Stimulated activated CD8-positive, alpha-beta memory T cell treated with anti-CD3 and anti-CD28 coated beads, Interleukin-12 subunit alpha, Interleukin-12 subunit beta, amount 100 ng/mL, for 24 hours (primary cell): ENCODE measurements around the gene TMPRSS11F.

Experiments
- DNase-seq: peaks from one replicate; pipeline ENCODE4 v3.0.0-alpha.2; 2020; ENCODE audit errors: extremely low read depth

TMPRSS11F gene

GRCh38 chr4:68077737-68078136, 51.9 kb downstream of the TMPRSS11F start:
- no peak for DNase-seq

GRCh38 chr4:68077301-68077700, 52.4 kb downstream of the TMPRSS11F start:
- DNase-seq, result no peak

GRCh38 chr4:68076194-68076593, 53.5 kb downstream of the TMPRSS11F start:
- no peak for DNase-seq

- DNase-seq, result no peak
Measured at GRCh38 chr4:68074397-68074796, 55.3 kb downstream of the TMPRSS11F start.

DNA sequence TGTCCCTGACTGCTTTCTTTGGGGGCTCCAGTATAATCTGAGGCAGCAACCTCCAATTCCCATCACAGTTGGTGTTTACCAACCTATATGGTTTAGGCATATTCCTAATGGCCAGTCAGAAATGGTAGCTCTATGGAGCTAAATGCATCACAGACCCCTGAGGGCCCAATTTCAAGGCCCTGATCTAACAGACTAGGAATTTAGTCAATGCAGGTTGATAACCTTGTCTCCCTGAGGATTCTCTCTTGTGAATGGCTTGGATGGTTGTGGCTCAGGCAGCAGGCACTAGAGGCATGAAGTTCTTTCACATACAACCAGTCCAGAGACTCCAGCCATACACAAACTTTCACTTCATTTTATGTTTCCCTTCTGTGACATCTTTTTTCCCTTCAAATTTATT, 59.4 kb downstream of the TMPRSS11F start:
- DNase-seq, result no peak

- DNase-seq, result no peak
Measured at GRCh38 chr4:68062501-68062900, 67.2 kb downstream of the TMPRSS11F start.

DNA sequence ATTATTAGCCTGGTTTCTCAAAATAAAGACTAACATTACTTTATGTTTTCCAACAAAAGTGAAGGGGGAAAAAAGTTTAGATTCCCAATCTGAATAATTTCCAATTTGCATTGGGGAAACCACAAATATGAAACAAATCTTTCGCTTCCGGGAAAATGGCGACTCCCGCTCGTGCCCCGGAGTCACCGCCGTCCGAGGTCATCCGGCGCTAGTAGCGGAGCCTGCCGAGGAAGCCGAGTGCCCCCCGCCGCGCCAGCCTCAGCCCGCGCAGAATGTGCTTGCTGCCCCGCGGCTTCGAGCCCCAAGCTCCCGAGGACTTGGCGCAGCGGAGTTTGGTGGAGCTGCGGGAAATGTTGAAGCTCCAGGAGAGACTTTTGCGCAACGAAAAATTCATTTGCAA, 91.4 kb downstream of the TMPRSS11F start:
- no peak for DNase-seq

GRCh38 chr4:68021185-68021584, 108.5 kb downstream of the TMPRSS11F start:
- DNase-seq, result no peak

DNA sequence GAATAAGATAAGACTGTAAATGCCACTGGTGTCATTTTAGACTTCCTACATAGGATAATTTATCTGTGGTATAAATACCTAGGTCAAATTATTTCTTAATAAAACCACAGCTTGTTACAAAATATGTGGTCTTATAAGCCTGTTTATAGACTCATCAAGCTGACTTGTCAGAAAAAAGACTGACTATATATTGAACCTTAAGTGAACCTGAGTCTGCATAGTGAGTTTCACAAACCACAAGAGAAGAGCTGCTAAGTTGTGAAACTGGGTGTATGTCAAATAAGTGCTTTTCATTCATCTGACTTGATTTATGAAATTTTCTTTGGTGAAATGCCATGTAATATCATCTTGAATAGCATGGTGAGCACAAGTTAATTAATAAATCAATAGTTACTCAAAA, 118.0 kb downstream of the TMPRSS11F start:
- no peak for DNase-seq
